Transverse colon (tissue), 4 donors: ENCODE data around the gene PASD1. TPM values are rescaled to one million over a fixed set of nuclear protein-coding genes. Genes with fewer than 3 reads are reported as not detected.

ENCODE experiments used
- DNase-seq: peaks from one replicate; pipeline ENCODE4 v3.0.0-alpha.2; 2019
- H3K27ac ChIP-seq, 4 donors: fragments of 200-600 bp; sonication (generic); 2 replicates each; pipeline ENCODE4 v1.5.1; 2016 to 2018; ENCODE audit warnings: inconsistent platforms in 4 of 4
- H3K27me3 ChIP-seq: fragments of 200-600 bp; sonication (generic); 2 replicates; pipeline ENCODE4 v1.5.1; 2017; ENCODE audit warnings: inconsistent platforms
- H3K36me3 ChIP-seq, 4 donors: fragments of 200-600 bp; sonication (generic); 2 replicates each; pipeline ENCODE4 v1.5.1; 2017 to 2019; ENCODE audit warnings: inconsistent platforms in 4 of 4
- H3K4me1 ChIP-seq, 4 donors: fragments of 200-600 bp; sonication (generic); 2 replicates each; pipeline ENCODE4 v1.5.1; 2017 to 2020; ENCODE audit warnings: inconsistent platforms in 4 of 4
- H3K4me3 ChIP-seq, 4 donors: fragments of 200-600 bp; sonication (generic); 1 replicate in 1 of 4; 2 replicates in 3 of 4; pipeline versions ENCODE4 v1.5.1 to v1.6.1; 2017 to 2019; ENCODE audit warnings: inconsistent platforms in 4 of 4
- H3K9me3 ChIP-seq, 2 donors: fragments of 200-600 bp; sonication (generic); 2 replicates each; pipeline ENCODE4 v1.5.1; 2017 to 2019; ENCODE audit warnings: inconsistent platforms in 2 of 2
- CTCF ChIP-seq, 5 experiments: fragments of 200-600 bp in 3 of 5; fragments of 450-650 bp in 2 of 5; sonication (generic) in 3 of 5; IDR thresholded peaks; 1 replicate in 2 of 5; 2 replicates in 3 of 5; pipeline ENCODE4 v1.5.1; 2016 to 2017; ENCODE audit warnings: antibody characterized with exemption in 5 of 5, inconsistent platforms in 3 of 5, mild to moderate bottlenecking in 2 of 5, moderate library complexity in 1 of 5
- EP300 ChIP-seq: sonication (generic); formaldehyde crosslinking; IDR thresholded peaks from one replicate; pipeline ENCODE4 v1.6.1; 2017; ENCODE audit warnings: antibody characterized with exemption, low read depth
- POLR2A ChIP-seq: fragments of 450-650 bp; IDR thresholded peaks from one replicate; pipeline ENCODE4 v1.6.1; 2016; ENCODE audit warnings: antibody characterized with exemption, mild to moderate bottlenecking, moderate library complexity
- POLR2AphosphoS5 ChIP-seq, 3 donors: sonication (generic); formaldehyde crosslinking; IDR thresholded peaks; one replicate each; pipeline ENCODE4 v1.6.1; 2016; ENCODE audit warnings: antibody characterized with exemption in 3 of 3
- WGBS, 2 donors: methylation state at CpG; one replicate each; pipeline ENCODE4 v1.1.5; 2018; ENCODE audit warnings: low coverage in 1 of 2; 5-methylcytosine and 5-hydroxymethylcytosine counted together
- in situ Hi-C, 4 donors: fragments of 200-750 bp; cut with MboI; loops; one replicate each; pipeline versions ENCODE4 v1.15.0 to v1.15.1; 2017; ENCODE audit warnings: low sequenced_read_pairs in 3 of 4, low pct_ligation_motif_present in 1 of 4, low pct_unique_long_range_greater_than_20kb in 1 of 4
- intact Hi-C: fragments of 100-400 bp; cut with DNase I; formaldehyde crosslinking; loops from one replicate; pipeline ENCODE4 v1.15.1; 2023; ENCODE audit warnings: low total_unique reads
- total RNA-seq, 4 donors: library from RNA; depleted of rRNA; stranded (reverse); fragments of >200 nt; gene quantifications; one replicate each; pipeline ENCODE4 v1.1.0, GENCODE V29; 2016

PASD1 gene
- total RNA-seq, 4 donors from 2014 or later, result not detected

DNA sequence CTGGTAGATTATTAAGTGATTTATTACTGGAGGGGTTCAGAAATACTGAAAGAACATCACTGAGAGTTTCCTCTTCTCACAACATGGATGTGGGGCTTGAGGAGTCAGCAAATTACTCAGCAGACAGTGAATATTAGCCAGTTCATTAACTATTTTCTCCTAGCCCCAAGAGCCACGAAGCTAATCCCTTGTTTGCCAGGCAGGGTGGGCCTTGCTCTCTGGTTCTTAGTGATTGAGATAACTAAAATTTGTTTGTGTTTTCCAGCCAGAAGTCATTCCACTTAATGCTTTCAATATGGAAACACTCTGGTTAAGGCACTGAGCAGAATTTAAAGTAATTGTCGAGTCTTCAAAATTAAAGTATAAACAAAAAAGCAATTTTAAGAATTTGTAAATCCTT, 40.1 kb upstream of the PASD1 start:
- intact Hi-C loops, result no loop called here
- in situ Hi-C loops, result no loop called here
- 40% methylated on average over 2 of the region's 2 CpGs; no CpG with 5 or more reads in 1 of the 2 donors for WGBS, 2 donors

GRCh38 chrX:151536571-151536970, 26.9 kb upstream of the PASD1 start:
- in situ Hi-C loops, result no loop called here
- H3K27me3 ChIP-seq, result no peaks in the 10 kb centered on the region
- TF ChIP-seq POLR2A (no peak), POLR2AphosphoS5 (IDR thresholded peaks at IDR 0.05) (no peak), CTCF (IDR thresholded peaks at IDR 0.05) (no peak), EP300 (no peak)
- no peaks in the 10 kb centered on the region for H3K36me3 ChIP-seq
- intact Hi-C loops, result no loop called here
- H3K4me1 ChIP-seq, result no peaks in the 10 kb centered on the region
- no peaks in the 10 kb centered on the region for H3K9me3 ChIP-seq
- H3K27ac ChIP-seq, result no peak overlapping the region
- no peak overlapping the region for H3K4me3 ChIP-seq
- DNase-seq, result no peak

More for the DNA sequence above, 40.1 kb upstream of the PASD1 start:
- TF ChIP-seq CTCF (IDR thresholded peaks at IDR 0.05), result no peak
- TF ChIP-seq EP300, result no peak
- no peak for TF ChIP-seq POLR2A
- no peak for TF ChIP-seq POLR2AphosphoS5 (IDR thresholded peaks at IDR 0.05)
- Histone ChIP-seq H3K36me3 (no peaks in the 10 kb centered on the region), H3K4me3 (no peak overlapping the region), H3K27ac (no peak overlapping the region), H3K9me3 (no peaks in the 10 kb centered on the region), H3K4me1 (no peaks in the 10 kb centered on the region), H3K27me3 (no peaks in the 10 kb centered on the region)
- DNase-seq, result no peak

DNA sequence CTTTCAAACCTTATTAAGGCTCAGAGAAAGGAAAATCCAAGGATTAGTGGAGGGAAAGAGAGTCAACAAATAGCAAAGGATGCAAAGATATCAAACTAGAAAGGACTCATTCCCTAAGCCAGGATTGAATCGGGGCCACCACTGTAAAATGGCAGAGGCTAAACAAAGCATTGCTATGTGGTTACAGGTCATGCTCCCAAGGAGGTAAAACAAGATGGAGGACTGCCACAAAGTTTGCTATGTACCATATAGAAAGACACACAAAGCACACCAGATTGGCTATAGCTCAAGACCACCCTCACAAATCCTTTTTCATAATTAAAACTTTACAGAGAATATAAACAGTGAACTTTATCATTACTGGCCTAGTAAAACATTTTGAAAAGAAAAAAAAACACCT, 25.9 kb upstream of the PASD1 start:
- no peaks in the 10 kb centered on the region for H3K4me1 ChIP-seq
- H3K4me3 ChIP-seq, result no peak overlapping the region
- no peak for DNase-seq
- intact Hi-C loops (no loop called here), in situ Hi-C loops (no loop called here)
- TF ChIP-seq POLR2A, result no peak
- no peak for TF ChIP-seq EP300
- no peak for TF ChIP-seq CTCF (IDR thresholded peaks at IDR 0.05)
- TF ChIP-seq POLR2AphosphoS5 (IDR thresholded peaks at IDR 0.05), result no peak
- no peak overlapping the region for H3K27ac ChIP-seq
- 76 to 80% methylated on average over 1 of the region's 1 CpG for WGBS, 2 donors
- H3K36me3 ChIP-seq, result no peaks in the 10 kb centered on the region
- no peaks in the 10 kb centered on the region for H3K27me3 ChIP-seq
- no peaks in the 10 kb centered on the region for H3K9me3 ChIP-seq

GRCh38 chrX:151538190-151539122, 25.0 kb upstream of the PASD1 start:
- Histone ChIP-seq H3K27ac (no peak overlapping the region), H3K4me1 (no peaks in the 10 kb centered on the region), H3K4me3 (no peak overlapping the region), H3K27me3 (no peaks in the 10 kb centered on the region), H3K36me3 (no peaks in the 10 kb centered on the region), H3K9me3 (no peaks in the 10 kb centered on the region)
- TF ChIP-seq EP300 (no peak), POLR2AphosphoS5 (IDR thresholded peaks at IDR 0.05) (no peak), CTCF (IDR thresholded peaks at IDR 0.05) (no peak), POLR2A (no peak)
- intact Hi-C loops (no loop called here), in situ Hi-C loops (no loop called here)
- no peak for DNase-seq
- WGBS, 2 donors, result 44 to 88% methylated on average over 1 to 3 of the region's 3 CpGs
